Small intestine (tissue), 7 donors: ENCODE results near the gene POLR2L. TPM values are rescaled to one million over a fixed set of nuclear protein-coding genes. Genes with fewer than 3 reads are reported as not detected.

ENCODE experiments used
- DNase-seq, 2 donors: peaks; one replicate each; pipeline versions ENCODE4 v3.0.0 to v3.0.0-alpha.2; 2013
- FAIRE-seq: peaks from 2 replicates; lab custom pipeline; 2012; peaks lifted over from hg19 to GRCh38; lab: Jason Lieb, UNC
- H3K27ac ChIP-seq, 3 donors: one replicate each; pipeline ENCODE4 v1.5.1; 2013; ENCODE audit warnings: low read length in 2 of 3, mild to moderate bottlenecking in 2 of 3, control low read depth in 1 of 3, inconsistent platforms in 1 of 3, low read depth in 1 of 3, moderate library complexity in 1 of 3
- H3K27me3 ChIP-seq, 3 donors: one replicate each; pipeline ENCODE4 v1.6.1; 2013; ENCODE audit warnings: low read length in 3 of 3, inconsistent platforms in 1 of 3; ENCODE audit not compliant: control insufficient read depth in 3 of 3, insufficient read depth in 3 of 3
- H3K36me3 ChIP-seq, 3 donors: one replicate each; pipeline ENCODE4 v1.6.1; 2013; ENCODE audit warnings: low read length in 3 of 3, inconsistent platforms in 1 of 3, low read depth in 1 of 3, mild to moderate bottlenecking in 1 of 3, moderate library complexity in 1 of 3; ENCODE audit not compliant: control insufficient read depth in 3 of 3, insufficient read depth in 2 of 3
- H3K4me1 ChIP-seq, 3 donors: one replicate each; pipeline ENCODE4 v1.6.1; 2013; ENCODE audit warnings: low read length in 2 of 3, inconsistent platforms in 1 of 3, low read depth in 1 of 3, mild to moderate bottlenecking in 1 of 3, moderate library complexity in 1 of 3; ENCODE audit not compliant: control insufficient read depth in 3 of 3, insufficient read depth in 2 of 3
- H3K4me3 ChIP-seq, 3 donors: one replicate each; pipeline ENCODE4 v1.5.1; 2013; ENCODE audit warnings: low read length in 3 of 3, control low read depth in 1 of 3, inconsistent platforms in 1 of 3, low read depth in 1 of 3, mild to moderate bottlenecking in 1 of 3, moderate library complexity in 1 of 3
- H3K9me3 ChIP-seq, 2 donors: one replicate each; pipeline ENCODE4 v1.6.1; 2013; ENCODE audit warnings: low read depth in 1 of 2, low read length in 1 of 2; ENCODE audit not compliant: control insufficient read depth in 2 of 2, insufficient read depth in 1 of 2
- WGBS, 3 donors: extraction: QIAGEN DNeasy Blood & Tissue Kit; methylation state at CpG; one replicate each; pipeline ENCODE4 v1.1.7; 2013; 5-methylcytosine and 5-hydroxymethylcytosine counted together
- polyA plus RNA-seq, 4 donors: library from polyadenylated mRNA; stranded (reverse) in 3 of 4; unstranded in 1 of 4; fragments of 200-250 nt in 3 of 4; fragments of 120-200 nt in 1 of 4; gene quantifications; one replicate each; pipeline versions ENCODE4 v1.2.1 to v1.2.3, GENCODE V29; 2013
- donor health status: healthy with polysubstance abuse.
- donor health status: control.
- donor health status: control.
- donor health status: Bipolar disorder and iron deficiency.
- donor health status: healthy.

Gene POLR2L
- polyA plus RNA-seq, 4 donors = 82.9 to 140 (median 132) TPM

DNA sequence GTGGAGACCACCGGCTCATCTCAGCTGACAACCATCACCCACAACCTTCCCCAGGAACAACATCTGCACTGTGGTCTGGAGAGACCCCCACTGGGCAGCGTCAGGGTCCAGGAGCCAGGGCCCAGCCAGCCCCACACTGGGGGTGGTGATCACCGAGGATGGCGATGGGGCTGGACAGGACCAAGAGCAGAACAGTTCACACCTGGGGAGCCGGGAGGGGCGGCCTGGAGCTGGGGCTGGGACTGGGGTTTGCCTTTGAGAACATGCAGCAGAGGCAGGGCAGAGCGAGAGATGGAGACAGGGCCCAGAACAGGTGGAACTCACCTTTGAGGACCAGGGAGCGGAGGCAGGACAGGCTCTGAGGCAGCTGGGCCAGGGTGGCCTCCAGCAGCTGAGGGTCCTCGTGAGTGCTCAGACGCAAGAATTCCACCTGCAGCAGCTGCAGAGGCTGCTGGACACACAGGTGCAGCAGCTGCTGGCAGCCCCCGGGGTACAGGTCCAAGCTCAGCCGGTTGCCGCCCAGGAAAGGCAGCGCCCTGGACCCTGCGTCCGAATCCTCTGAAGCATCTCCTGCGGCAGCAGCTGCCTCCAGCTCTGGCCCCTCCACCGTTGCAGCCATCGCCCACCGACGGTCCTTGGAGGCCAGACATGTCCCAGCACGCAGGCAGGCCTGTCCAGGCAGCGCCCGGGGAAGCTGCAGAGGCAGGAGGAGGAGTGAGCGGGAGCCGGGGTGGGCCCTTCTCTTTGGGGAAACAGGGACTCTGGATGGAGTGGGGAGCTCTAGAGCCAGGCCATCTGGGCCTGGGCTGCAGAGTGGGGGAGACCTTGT is 38.3 kb downstream of the POLR2L start:
- Histone ChIP-seq H3K27me3 (no peaks in the 10 kb centered on the region), H3K27ac (no peak overlapping the region), H3K9me3 (no peaks in the 10 kb centered on the region), H3K4me1 (peaks cover 0 to 26% (median 3%) of the 10 kb centered on the region in 3 donors), H3K4me3 (peak overlapping the region in 2 of 3 donors; percentile 46 to 59), H3K36me3 (peaks cover 0 to 48% (median 3%) of the 10 kb centered on the region in 3 donors)
- no peak for DNase-seq
- no peak for FAIRE-seq
- 31 to 49% (median 40%) methylated on average over 23 to 26 of the region's 26 CpGs for WGBS, 3 donors

GRCh38 chr11:803467-803742 is 38.9 kb downstream of the POLR2L start:
- FAIRE-seq = no peak
- DNase-seq = no peak
- peaks cover 0 to 21% (median 1%) of the 10 kb centered on the region in 3 donors for H3K4me1 ChIP-seq
- no peaks in the 10 kb centered on the region for H3K27me3 ChIP-seq
- H3K4me3 ChIP-seq = no peak overlapping the region
- peaks cover 0 to 49% (median 3%) of the 10 kb centered on the region in 3 donors for H3K36me3 ChIP-seq
- H3K9me3 ChIP-seq = no peaks in the 10 kb centered on the region
- no peak overlapping the region for H3K27ac ChIP-seq
- WGBS, 3 donors = 81 to 87% (median 86%) methylated on average over 8 of the region's 8 CpGs

- DNase-seq (no peak), FAIRE-seq (no peak)
- 81 to 87% (median 85%) methylated on average over 27 to 28 of the region's 28 CpGs for WGBS, 3 donors
- Histone ChIP-seq H3K4me1 (peaks cover 0 to 19% (median 0%) of the 10 kb centered on the region in 3 donors), H3K4me3 (no peak overlapping the region), H3K36me3 (peaks cover 0 to 49% (median 3%) of the 10 kb centered on the region in 3 donors), H3K27ac (no peak overlapping the region), H3K9me3 (no peaks in the 10 kb centered on the region), H3K27me3 (no peaks in the 10 kb centered on the region)
These were observed 39.4 kb downstream of the POLR2L start for GRCh38 chr11:802693-803466.

DNA sequence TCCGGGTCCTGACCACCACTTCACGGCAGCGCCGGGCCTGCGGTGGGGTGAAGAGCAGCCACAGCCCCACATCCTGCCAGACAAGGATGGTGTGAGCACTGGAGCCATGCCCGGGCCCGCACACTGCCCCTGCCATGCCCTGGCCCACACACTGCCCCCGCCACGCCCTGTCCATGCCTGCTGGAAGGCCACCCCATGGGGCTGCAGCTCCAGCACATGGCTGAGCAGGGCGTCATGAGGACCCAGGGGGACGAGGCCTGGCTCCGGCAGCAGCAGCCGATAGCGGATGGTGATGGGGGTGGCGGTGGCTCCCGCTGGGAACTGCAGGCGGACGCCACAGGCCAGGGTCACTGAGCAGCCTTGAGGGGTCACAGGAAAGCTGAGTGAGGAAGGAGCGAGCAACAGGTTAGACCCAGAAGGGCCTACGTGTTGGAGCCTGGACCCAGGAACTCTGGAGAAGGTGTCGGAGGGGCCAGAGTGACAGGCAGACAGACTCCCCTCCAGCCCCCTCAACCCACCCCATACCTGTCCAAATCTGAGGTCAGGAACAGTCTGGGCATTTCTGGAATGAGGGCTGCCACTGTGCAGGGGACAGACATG is 40.2 kb downstream of the POLR2L start:
- WGBS, 3 donors = 95 to 97% (median 96%) methylated on average over 13 to 21 of the region's 21 CpGs
- FAIRE-seq (no peak), DNase-seq (no peak)

GRCh38 chr11:801097-801780 is 41.1 kb downstream of the POLR2L start:
- Histone ChIP-seq H3K36me3 (peaks cover 0 to 49% (median 3%) of the 10 kb centered on the region in 3 donors), H3K4me3 (no peak overlapping the region), H3K27me3 (no peaks in the 10 kb centered on the region), H3K4me1 (peaks cover 3 to 29% (median 6%) of the 10 kb centered on the region in 3 donors), H3K27ac (no peak overlapping the region), H3K9me3 (no peaks in the 10 kb centered on the region)
- 91 to 95% (median 93%) methylated on average over 17 to 20 of the region's 20 CpGs for WGBS, 3 donors
- peak in 1 of 2 donors; percentile 19 for DNase-seq
- no peak for FAIRE-seq

More for the DNA sequence above, 40.2 kb downstream of the POLR2L start:
- H3K27me3 ChIP-seq = no peaks in the 10 kb centered on the region
- H3K27ac ChIP-seq = no peak overlapping the region
- peaks cover 0 to 49% (median 3%) of the 10 kb centered on the region in 3 donors for H3K36me3 ChIP-seq
- peaks cover 0 to 20% (median under 1%) of the 10 kb centered on the region in 3 donors for H3K4me1 ChIP-seq
- no peaks in the 10 kb centered on the region for H3K9me3 ChIP-seq
- H3K4me3 ChIP-seq = no peak overlapping the region

- H3K27me3 ChIP-seq = no peaks in the 10 kb centered on the region
- H3K9me3 ChIP-seq = no peaks in the 10 kb centered on the region
- no peak overlapping the region for H3K27ac ChIP-seq
- H3K36me3 ChIP-seq = peaks cover 0 to 49% (median 3%) of the 10 kb centered on the region in 3 donors
- no peak for FAIRE-seq
- WGBS, 3 donors = 92 to 96% (median 95%) methylated on average over 24 to 30 of the region's 30 CpGs
- H3K4me3 ChIP-seq = no peak overlapping the region
- H3K4me1 ChIP-seq = peaks cover 3 to 34% (median 8%) of the 10 kb centered on the region in 3 donors
- DNase-seq = no peak
These were observed 41.9 kb downstream of the POLR2L start for GRCh38 chr11:800473-800872.

DNA sequence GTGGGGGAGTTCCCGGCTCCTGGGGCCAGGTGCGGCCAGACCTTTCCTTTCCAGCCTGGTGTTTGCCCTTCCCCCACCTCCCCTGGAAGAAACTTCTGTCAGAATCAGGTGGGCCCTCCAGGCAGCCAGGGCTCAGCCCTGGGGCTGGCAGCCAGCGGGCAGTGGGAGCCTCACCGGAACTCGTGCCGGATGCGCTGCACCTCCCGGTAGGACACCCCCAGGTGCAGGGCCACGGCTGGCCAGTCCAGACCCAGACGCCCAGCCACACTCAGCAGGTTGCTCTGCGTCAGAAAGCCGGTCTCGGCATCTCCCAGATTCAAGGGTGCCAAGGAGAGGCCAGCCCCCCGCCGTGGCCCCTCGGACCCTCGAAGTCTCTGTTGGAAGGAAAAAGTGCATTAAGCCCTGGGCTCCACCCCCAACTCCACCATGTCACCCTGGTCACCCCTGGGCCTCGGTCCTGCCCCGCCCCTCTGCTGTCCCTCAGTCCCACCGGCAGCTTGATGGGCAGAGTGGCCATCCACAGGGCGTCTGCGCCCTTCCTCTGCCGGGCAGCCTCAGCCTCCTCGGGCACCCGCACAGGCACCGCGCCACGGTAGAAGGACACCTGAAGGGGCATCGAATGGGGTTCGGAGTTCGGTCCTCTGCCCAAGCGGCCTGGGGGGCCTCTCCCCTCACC is 42.5 kb downstream of the POLR2L start:
- FAIRE-seq (no peak), DNase-seq (no peak)
- 93 to 95% (median 93%) methylated on average over 23 to 32 of the region's 32 CpGs for WGBS, 3 donors
- Histone ChIP-seq H3K4me1 (peaks cover 3 to 38% (median 10%) of the 10 kb centered on the region in 3 donors), H3K27ac (no peak overlapping the region), H3K4me3 (no peak overlapping the region), H3K9me3 (no peaks in the 10 kb centered on the region), H3K36me3 (peaks cover 0 to 49% (median 3%) of the 10 kb centered on the region in 3 donors), H3K27me3 (no peaks in the 10 kb centered on the region)
